ENCODE data around the gene IFI27. TPM values are rescaled to one million over a fixed set of nuclear protein-coding genes. Genes with fewer than 3 reads are reported as not detected.
"Not testable (repeated sequence)": the region's sequence is repeated elsewhere in the genome, so short reads cannot be mapped to it uniquely, and the experiment has no call there.

The IFI27 gene
- polyA plus RNA-seq (2014; cell fraction: cytosol; rRNA removed): not detected in 2 replicates
- 2.1 and 3.0 TPM in 2 replicates for polyA plus RNA-seq (2014; cell fraction: nucleus; rRNA removed)

DNA sequence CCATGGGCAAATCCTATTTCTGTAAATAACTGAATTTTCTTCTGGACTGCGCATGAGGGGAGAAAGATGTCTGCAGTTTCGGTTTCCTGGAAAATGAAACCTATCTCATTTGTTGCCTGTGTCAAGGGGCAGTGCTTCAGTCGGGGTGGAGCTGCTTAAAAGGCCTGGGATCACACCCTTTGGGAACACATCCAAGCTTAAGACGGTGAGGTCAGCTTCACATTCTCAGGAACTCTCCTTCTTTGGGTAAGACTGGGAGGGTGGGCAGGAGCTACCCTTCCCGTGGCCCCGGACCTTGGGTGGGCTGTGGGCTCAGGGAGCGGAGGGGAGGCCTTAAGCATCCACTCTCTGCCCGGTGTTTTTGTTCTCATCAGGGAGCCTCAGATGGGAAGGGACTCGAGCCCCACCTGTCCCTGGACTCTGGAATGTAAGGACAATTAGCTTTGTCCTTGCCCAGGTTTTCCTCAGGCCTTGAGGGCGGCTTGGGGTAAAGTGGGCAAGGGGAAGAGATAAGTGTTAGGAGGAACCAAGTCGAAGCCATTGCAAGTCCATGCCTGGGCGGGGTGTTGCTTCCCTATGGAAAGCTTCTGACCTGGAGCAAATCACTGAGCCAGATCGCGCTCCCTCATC, at the start of gene IFI27:
Gene IFI27 (plus strand): TSS at position 185 of the 630 bp plus-strand sequence.
- no peak for DNase-seq (ENCODE audit: low spot score)

DNA sequence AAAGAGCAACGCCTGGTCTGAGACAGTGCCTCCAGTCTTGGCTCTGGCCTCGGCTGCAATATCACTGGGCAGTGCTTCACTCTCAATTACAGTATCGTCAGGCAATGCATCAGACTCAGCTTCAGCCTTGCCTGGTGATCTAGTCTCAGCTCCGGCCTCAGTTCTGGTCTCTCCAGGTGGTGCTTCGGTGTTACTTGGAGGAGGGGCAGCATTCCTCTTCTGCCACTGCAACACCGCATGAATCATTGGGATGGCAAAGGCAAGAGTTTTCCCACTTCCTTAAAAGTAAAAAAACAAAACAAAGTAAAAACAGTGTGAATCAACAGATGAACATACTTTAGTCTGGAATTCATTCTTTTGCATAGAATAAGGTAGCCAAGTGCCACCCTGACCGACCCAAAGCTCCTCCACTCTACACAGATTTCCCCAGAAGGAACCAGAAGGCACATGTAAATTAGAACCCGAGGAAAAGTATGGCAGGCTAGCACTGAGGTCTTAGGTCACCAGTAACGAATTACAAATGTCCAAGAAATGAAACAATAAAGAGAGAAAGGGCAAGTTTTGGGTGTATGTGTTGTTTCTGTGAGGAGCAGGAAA, 48.1 kb upstream of the IFI27 start:
- DNase-seq (ENCODE audit: low spot score): no peak

DNA sequence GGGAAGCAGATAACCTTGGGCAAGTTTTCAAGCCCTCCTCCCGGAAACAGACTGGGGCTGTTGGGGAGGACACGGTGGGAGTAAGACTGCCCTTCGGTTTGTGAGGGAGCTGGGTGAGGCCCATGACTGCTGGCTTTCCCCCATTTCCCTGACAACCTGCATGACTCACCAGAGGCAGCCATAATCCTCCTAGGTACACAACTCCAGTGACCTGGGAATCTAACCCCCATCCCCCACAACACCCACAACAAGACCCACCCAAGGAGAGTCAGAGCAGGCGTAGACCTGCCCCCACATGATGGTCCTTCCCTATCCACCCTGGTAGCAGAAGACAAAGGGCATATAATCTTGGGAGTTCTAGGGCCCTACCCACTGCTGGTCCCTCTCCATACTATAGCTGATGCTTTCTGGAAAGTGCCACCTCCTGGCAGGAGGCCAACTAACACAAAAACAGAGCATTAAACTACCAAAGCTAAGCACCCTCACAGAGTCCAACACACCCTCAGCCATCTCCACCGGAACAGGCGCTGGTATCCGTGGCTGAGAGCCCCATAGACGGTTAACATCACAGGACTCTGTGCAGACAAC, 44.4 kb upstream of the IFI27 start:
- DNase-seq (ENCODE audit: low spot score): no peak

DNA sequence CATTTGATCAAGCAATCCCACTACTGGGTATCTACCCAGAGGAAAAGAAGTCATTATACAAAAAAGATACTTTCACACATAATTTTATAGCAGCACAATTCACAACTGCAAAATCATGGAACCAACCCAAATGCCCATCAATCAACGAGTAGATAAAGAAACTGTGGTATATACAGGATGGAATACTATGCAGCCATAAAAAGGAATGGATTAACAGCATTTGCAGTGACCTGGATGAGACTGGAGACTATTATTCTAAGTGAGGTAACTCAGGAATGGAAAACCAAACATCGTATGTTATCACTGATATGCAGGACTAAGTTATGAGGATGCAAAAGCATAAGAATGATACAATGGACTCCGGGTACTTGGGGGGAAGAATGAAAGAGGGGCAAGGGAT, 38.5 kb upstream of the IFI27 start:
- DNase-seq (ENCODE audit: low spot score): not testable (repeated sequence)

DNA sequence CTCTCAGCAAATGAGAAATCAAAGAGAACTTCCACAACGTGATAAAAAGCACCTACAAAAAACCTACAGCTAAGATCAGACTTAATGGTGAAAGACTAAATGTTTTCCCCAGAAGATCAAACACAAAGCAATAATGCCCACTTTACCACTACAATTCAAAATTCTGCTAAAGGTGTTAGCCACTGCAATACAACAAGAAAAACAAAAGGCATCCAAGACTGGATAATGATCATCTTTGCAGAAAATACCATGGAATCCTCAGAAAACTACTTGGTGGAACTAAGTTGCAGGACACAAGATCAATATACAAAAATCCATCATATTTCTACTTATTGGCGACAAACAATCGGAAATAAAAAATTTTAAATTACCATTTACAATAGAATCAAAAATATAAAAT, 36.0 kb upstream of the IFI27 start:
- no peak for DNase-seq (ENCODE audit: low spot score)

DNA sequence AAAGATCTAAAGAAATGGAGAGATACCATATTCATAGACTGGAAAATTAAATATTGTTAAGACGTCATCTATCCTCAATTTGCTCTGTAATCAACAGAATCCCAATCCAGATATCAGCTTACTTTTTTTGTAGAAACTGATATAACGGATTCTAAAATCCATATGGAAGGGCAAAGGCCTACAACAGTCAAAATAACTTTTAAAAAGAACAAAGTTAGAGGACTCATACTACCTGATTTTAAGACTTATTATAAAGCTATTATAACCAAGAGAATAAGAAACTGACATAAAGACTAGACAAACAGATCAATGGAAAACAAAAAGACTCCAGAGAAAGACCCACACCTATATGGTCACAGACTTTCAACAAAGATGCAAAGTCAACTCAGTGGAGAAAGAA, 35.5 kb upstream of the IFI27 start:
- no peak for DNase-seq (ENCODE audit: low spot score)

DNA sequence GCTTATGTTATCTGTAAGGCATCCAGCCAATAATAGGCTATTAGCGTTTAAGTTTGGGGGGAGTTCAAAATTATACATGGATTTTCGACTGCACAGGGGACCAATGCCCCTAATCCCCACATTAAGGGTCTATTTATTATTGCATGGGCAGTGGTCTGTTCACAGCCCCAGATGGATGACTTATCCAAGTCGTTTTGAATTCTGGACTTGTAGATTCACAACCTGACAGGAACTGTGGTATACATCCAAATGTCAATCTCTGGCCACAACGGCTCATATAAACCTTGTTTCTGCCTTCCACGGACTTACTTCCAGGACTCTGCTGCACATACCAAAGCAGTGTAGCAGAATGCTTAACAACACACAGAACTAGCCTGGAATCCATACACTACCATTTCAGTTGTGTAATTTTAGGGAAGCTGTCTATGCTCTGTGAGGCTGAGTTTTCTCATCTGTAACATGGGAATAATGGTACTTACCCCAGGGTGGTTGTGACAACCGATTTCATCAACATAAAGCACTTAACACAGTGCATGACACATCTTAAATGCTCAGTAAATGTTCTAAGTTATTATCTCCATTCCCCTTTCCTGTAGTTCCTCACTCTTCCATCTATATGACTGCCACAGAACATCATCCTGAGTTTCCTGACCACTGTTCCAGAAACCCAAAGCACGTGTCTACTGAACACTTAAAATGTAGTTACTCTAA, 33.3 kb upstream of the IFI27 start:
- no peak for DNase-seq (ENCODE audit: low spot score)

DNA sequence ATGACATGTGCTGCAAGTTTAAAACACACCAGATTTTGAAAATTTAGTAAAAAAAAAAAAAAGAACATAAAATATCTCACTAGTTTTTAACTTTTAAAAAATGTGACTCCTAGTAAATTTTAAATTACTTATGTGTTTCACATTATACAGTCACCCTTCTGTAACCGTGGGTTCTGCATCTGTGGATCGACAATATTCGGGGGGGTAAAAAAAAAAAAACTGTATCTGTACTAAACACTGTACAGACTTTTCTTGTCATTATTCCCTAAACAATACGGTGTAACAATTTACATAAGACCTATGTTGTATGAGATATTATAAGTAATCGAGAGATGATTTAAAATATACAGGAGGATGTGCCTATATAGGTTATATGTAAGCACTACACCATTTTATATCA, 32.7 kb upstream of the IFI27 start:
- no peak for DNase-seq (ENCODE audit: low spot score)

DNA sequence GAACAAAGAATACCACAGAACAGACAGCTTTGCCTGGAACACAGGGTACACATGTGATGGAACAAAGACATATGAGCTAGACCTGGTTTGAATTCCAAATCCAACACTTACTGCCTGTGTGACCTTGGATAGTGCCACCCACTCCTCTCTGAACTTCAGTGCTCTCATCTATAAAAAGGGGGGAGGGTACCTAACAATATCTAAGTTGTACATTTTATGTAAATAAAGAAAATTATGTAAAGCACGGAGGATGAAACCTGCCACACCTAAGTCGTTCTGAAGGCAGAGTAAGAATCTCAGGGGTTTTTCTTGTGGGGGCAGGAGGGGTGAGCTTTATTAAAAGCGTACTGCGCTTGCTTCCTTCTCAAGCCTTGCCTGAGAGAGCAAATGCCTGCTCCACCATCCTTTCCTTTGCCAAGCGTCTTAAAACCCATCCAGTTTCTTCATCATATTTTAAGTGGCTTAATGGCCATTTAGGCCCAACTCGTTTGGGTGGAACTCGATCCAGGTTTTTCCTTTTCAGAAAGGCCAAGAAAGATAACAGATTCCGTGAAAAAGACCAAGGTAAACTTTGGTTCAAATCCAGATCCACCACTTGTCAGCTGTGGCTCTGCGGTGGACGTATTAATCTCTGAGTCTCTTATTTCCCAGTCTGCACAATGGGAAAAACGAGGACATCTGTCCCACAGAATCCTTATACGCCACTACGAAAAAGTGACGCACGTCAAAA, 30.5 kb upstream of the IFI27 start:
- no peak for DNase-seq (ENCODE audit: low spot score)

DNA sequence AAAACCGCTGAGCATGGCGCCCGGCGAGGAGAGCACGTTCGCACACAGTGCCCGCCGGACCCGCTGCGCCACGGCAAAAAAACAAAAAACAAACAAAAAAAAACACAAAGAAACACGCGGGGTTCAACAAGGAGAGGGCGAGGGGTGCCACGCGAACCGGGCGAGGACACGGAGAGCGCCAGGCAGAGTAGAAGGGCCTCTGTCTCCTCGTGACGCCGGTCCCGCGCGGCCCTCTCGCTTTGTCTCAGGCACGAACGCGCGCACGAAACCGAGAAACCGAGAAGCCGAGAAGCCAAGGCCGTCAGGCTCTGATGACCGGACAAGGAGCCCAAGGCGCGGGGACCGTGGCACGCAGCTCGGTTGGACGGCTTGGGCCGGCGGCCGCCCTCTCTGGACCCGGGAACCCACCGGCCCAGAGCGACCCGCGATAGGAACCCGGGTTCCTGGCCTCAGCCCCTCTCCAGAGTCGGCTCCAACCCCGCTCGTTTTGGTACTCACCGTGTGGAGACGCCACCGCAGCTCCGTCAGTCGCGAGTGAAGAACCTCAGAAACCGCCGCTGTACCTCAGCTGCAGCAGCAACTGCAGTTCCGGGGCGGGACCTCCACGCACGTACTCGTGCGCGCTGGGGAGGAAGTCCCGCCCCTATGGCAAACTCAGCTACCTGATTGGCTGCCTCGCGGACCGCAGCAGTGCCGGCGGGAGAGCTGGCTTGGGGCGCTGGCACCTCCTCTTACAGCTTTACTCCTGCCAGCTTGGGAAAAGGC, 29.7 kb upstream of the IFI27 start, which contains the start of the genes DDX24 and IFI27L1:
Gene DDX24 (minus strand): TSS at position 582 of the 765 bp plus-strand sequence. CDS start 1,460 bp downstream, outside the sequence.
Gene IFI27L1 (plus strand): TSS at position 690 of the 765 bp plus-strand sequence. CDS start 15,628 bp downstream, outside the sequence.
- DNase-seq (ENCODE audit: low spot score): peak; percentile 80

DNA sequence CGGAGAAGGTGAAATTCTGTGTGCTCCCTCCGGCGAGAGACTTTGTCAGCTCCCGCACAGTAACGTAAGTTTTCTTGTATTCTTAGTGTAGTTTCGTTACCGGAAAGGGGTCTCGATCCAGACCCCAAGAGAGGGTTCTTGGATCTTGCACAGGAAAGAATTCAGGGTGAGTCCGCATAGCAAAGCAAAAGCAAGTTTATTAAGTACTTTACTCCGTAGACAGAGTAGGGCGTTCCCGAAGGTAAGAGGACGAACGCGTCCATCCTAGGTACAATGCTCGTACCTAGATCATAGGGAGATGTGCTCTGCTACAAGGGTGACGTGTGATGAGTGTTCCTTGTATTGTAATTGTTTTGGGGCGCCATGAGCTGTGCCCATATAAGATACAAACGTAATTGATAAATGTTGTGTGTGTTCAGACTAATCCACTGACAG, 29.1 kb upstream of the IFI27 start:
- DNase-seq (ENCODE audit: low spot score): no peak

DNA sequence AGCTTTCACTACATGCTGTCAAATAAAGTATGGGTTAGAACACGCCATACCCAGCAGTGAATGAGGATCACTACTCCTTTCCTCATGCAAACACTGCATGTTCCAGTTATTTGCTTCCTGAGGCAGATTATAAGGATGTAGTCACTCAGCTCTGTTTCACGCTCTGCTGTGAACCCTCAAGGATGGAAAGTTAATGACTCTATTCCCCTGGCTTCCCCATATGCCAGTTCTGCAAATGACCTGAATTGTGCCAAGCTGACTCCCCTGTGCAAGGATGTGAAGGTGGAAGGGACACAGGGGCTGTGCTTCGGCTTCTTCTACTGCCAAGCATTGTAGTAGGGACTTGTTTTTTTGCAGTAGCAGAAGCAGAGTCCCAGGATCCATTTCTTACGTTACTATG, 22.6 kb upstream of the IFI27 start:
- no peak for DNase-seq (ENCODE audit: low spot score)

DNA sequence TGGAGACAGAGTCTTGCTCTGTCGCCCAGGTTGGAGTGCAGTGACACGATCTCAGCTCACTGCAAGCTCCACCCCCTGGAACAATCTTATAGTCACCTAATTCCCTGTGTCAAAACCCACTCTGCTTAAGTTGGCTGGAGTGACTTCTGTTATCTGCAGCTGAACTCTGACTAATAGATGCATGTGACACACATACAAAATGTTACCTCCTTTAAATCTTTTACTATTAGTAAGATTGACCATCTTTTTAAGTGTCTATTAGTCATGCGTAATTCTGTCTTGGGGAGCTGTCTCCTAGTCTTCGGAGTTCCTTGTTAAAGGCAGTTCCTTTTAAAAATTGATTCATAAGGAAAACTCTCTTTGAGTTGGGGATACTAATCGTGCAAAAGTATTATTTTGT, 22.0 kb upstream of the IFI27 start:
- no peak for DNase-seq (ENCODE audit: low spot score)

DNA sequence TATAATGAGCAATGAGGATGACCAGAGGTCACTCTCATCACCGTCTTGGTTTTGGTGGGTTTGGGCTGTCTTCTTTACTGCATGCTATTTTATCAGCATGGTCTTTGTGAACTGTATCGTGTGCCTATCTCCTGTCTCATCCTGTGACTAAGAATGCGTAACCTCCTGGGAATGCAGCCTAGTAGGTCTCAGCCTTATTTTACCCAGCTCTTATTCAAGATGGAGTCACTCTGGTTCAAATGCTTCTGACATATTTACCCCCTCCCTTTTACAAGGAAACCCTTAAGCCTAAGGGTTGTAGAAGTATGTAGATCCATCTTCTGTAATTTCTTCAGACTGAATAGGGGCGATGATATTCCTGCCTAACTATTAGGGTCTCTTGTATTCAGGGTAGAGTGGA, 21.1 kb upstream of the IFI27 start:
- DNase-seq (ENCODE audit: low spot score): no peak

DNA sequence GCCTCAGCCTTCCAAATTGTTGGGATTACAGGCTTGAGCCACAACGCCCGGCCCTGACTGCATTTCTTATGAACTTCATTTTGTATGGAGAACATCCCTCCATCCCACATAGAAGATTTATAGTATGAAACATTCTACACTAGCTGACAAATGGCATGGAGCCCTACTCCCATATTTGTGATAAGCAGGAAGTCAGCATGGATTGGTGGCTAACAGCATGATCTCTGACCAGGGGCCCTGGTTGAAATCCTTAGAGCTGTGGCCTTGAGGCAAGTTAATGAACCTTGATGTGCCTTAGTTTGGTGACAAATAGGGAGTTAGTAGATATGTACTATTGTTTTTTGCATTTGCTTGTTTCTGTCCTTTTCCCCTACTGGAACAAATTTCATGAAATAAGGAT, 17.1 kb upstream of the IFI27 start:
- no peak for DNase-seq (ENCODE audit: low spot score)

DNA sequence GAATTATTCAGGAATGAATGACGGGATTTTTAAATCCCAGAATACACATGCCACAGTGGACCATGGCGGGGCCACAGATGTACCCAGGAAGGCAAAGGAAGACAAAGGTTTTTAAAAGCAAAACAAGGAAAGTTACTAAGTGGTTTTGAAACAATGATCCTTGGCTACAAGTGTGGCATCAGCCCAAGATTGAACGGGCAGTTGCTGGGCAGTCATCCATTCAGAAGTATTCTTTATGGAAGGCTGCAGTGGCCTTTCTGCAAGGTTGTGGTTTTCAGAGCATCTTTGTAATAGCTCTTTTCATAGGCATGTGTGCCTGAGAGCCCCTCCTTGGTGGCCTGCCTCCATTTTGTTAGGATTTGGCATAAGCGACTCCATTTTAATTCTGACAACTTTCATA, 13.4 kb upstream of the IFI27 start:
- no peak for DNase-seq (ENCODE audit: low spot score)

DNA sequence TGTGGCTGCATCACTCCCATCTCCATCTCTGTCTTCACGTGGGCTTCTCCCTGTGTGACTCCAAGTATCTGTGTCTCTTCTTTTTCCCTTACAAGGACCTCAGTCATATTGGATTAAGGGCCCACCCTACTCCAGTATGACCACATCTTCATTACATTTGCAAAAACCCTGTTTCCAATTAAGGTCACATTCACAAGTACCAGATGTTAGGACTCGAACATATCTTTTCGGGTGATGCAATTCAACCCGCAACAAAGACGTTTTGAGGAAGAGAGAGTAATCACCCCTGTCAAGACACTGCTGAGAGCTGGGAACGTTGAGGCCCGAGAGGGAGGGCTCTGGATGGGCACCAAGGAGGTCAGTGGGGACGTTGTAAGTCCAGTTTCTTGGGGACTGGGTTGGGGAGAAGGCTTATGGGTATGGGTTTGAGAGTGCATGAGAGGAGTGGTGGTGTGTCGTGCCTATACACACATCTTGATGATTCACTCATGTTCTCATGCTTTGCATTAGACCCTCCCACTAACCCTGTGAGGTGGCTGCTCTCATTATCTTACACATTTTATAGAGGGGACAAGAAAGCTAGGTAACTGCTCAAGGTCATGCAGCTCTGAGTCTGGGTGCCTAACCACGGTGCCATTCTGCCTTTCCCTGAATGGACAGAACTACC, 12.1 kb upstream of the IFI27 start:
- DNase-seq (ENCODE audit: low spot score): peak; percentile 7

DNA sequence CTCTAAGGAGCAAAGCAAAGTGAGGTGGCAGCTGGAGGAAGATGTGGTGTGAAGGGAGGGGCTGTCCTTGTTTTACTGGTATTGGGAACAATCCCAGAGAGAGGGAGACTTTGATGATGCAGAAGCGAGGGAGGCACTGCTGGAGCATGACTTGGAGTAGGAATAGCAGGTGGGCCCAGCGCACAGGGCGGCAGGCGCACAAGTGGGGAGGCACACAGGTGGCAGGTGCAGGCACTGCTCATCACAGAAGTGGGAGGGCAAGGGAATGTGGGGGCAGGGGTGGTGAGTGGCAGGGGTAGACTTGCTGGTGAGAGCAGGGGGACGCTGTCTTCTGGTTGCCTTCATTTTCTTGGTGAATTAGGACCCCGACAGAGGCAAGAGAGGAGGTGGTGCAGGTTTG, 11.5 kb upstream of the IFI27 start:
- DNase-seq (ENCODE audit: low spot score): no peak

DNA sequence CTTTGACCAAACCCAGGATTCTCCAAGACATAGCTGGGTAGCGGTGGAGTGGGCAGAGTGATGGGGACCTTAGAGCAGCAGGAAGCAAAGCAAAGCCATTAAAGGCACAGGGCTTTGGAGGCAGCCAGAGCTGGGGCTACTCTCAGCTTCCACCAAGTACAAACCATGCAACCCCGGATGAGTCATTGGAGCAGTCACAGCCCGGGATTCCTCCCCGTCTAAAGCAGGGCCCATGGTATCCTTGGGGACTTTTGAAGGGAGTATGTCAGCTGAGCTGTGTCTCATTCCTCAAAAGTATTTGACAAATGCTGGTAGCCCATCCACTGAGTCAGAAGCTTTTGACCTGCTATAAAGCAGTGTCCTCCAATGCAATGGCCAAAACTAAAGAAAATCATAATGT, 9.7 kb upstream of the IFI27 start:
- DNase-seq (ENCODE audit: low spot score): no peak

DNA sequence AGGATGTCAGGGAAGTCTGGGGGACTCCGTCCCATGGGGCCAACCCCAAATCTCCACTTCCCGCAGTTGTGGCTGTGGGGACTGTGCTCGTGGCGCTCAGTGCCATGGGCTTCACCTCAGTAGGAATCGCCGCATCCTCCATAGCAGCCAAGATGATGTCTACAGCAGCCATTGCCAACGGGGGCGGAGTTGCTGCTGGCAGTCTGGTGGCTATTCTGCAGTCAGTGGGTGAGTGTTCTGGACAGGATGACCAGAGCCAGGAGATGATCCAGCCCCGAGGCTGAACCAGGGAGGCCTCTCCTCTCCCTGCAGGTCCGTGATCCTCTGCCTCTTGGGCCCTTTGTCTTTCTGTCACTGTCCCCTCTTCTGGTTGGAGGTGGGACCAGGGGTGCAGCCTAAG, 8.8 kb upstream of the IFI27 start:
- DNase-seq (ENCODE audit: low spot score): no peak

Data from SK-N-DZ (cell line).